ENCODE data around the gene TACC2. TPM values are rescaled to one million over a fixed set of nuclear protein-coding genes. Genes with fewer than 3 reads are reported as not detected.

The TACC2 gene
- total and polyA plus RNA-seq, 8 donors: 29.0 to 102 (median 52.9) TPM

GRCh38 chr10:122168598-122169394 lies 179.8 kb downstream of the TACC2 start:
- 67 to 84% (median 83%) methylated on average over 3 of the region's 3 CpGs for WGBS, 5 donors
- Histone ChIP-seq H3K4me3 (no peak overlapping the region), H3K27ac (peak overlapping the region in 1 of 5 donors; percentile 52), H3K27me3 (peaks cover 0 to 13% (median 0%) of the 10 kb centered on the region in 3 donors), H3K9me3 (no peaks in the 10 kb centered on the region), H3K36me3 (peaks cover 0 to 5% (median 0%) of the 10 kb centered on the region in 4 donors), H3K4me1 (peaks cover 23 to 67% (median 48%) of the 10 kb centered on the region in 4 donors)
- TF ChIP-seq CTCF (IDR thresholded peaks at IDR 0.05) (no peak), POLR2AphosphoS5 (IDR thresholded peaks at IDR 0.05) (no peak), POLR2A (IDR thresholded peaks at IDR 0.05) (no peak), EP300 (IDR thresholded peaks at IDR 0.05) (no peak)
- intact Hi-C loops (cut with DNase I; ENCODE audit: low total_unique reads): no loop called here
- peak in 1 of 2 donors; percentile 39 for DNase-seq

GRCh38 chr10:122170802-122171201 lies 181.8 kb downstream of the TACC2 start:
- 77 to 86% (median 84%) methylated on average over 7 of the region's 7 CpGs for WGBS, 5 donors
- no peak for TF ChIP-seq EP300 (IDR thresholded peaks at IDR 0.05)
- TF ChIP-seq POLR2A (IDR thresholded peaks at IDR 0.05): no peak
- TF ChIP-seq CTCF (IDR thresholded peaks at IDR 0.05): no peak
- TF ChIP-seq POLR2AphosphoS5 (IDR thresholded peaks at IDR 0.05): no peak
- peaks cover 0 to 5% (median 0%) of the 10 kb centered on the region in 4 donors for H3K36me3 ChIP-seq
- H3K4me1 ChIP-seq: peaks cover 9 to 57% (median 34%) of the 10 kb centered on the region in 4 donors
- no peak for DNase-seq
- intact Hi-C loops (cut with DNase I; ENCODE audit: low total_unique reads): no loop called here
- no peaks in the 10 kb centered on the region for H3K9me3 ChIP-seq
- H3K27ac ChIP-seq: peak overlapping the region in 3 of 5 donors; percentile 14 to 71 (median 26)
- H3K27me3 ChIP-seq: no peaks in the 10 kb centered on the region
- H3K4me3 ChIP-seq: no peak overlapping the region

GRCh38 chr10:122171302-122172075 lies 182.5 kb downstream of the TACC2 start:
- WGBS, 5 donors: 62 to 76% (median 68%) methylated on average over 7 of the region's 7 CpGs
- no peaks in the 10 kb centered on the region for H3K9me3 ChIP-seq
- no peak overlapping the region for H3K4me3 ChIP-seq
- intact Hi-C loops (cut with DNase I; ENCODE audit: low total_unique reads): no loop called here
- H3K36me3 ChIP-seq: peaks cover 0 to 5% (median 0%) of the 10 kb centered on the region in 4 donors
- peak in 1 of 2 donors; percentile 36 for DNase-seq
- H3K27me3 ChIP-seq: no peaks in the 10 kb centered on the region
- no peak for TF ChIP-seq CTCF (IDR thresholded peaks at IDR 0.05)
- no peak for TF ChIP-seq EP300 (IDR thresholded peaks at IDR 0.05)
- no peak for TF ChIP-seq POLR2A (IDR thresholded peaks at IDR 0.05)
- TF ChIP-seq POLR2AphosphoS5 (IDR thresholded peaks at IDR 0.05): no peak
- peaks cover 7 to 53% (median 31%) of the 10 kb centered on the region in 4 donors for H3K4me1 ChIP-seq
- peak overlapping the region in 3 of 5 donors; percentile 14 to 71 (median 26) for H3K27ac ChIP-seq

GRCh38 chr10:122172361-122173008 lies 183.5 kb downstream of the TACC2 start:
- peak overlapping the region in 1 of 5 donors; percentile 71 for H3K27ac ChIP-seq
- H3K4me3 ChIP-seq: no peak overlapping the region
- no peaks in the 10 kb centered on the region for H3K9me3 ChIP-seq
- WGBS, 5 donors: 64 to 84% (median 81%) methylated on average over 10 to 12 of the region's 12 CpGs
- H3K36me3 ChIP-seq: peaks cover 0 to 5% (median 0%) of the 10 kb centered on the region in 4 donors
- peaks cover 7 to 53% (median 28%) of the 10 kb centered on the region in 4 donors for H3K4me1 ChIP-seq
- peak in 1 of 2 donors; percentile 57 for DNase-seq
- H3K27me3 ChIP-seq: no peaks in the 10 kb centered on the region
- TF ChIP-seq CTCF (IDR thresholded peaks at IDR 0.05): no peak
- no peak for TF ChIP-seq POLR2AphosphoS5 (IDR thresholded peaks at IDR 0.05)
- TF ChIP-seq EP300 (IDR thresholded peaks at IDR 0.05): no peak
- TF ChIP-seq POLR2A (IDR thresholded peaks at IDR 0.05): no peak
- intact Hi-C loops (cut with DNase I; ENCODE audit: low total_unique reads): no loop called here
